ENCODE data around the gene ZYG11B. TPM values are rescaled to one million over a fixed set of nuclear protein-coding genes. Genes with fewer than 3 reads are reported as not detected.
"Not testable (repeated sequence)": the region's sequence is repeated elsewhere in the genome, so short reads cannot be mapped to it uniquely, and the experiment has no call there.

Gene ZYG11B
- polyA plus RNA-seq, 1 experiment = 26.1 TPM

- Histone ChIP-seq H3K9me3 (ENCODE audit: control insufficient read depth, insufficient read depth, low read length) (no peaks in the 10 kb centered on the region), H3K4me3 (ENCODE audit: low read depth, low read length) (no peak overlapping the region), H3K27me3 (ENCODE audit: control insufficient read depth, insufficient read depth, low read length) (no peaks in the 10 kb centered on the region), H3K27ac (ENCODE audit: low read depth, low read length) (no peak overlapping the region)
- DNase-seq (ENCODE audit: low read depth, low spot score) = no peak
- ChIA-PET POLR2A (interaction anchor here (0.7 to 1.2 kb wide), 2 partner anchors 134 to 283 kb away, joined by 3 to 6 read pairs; partner anchors contain the start of genes ORC1, PRPF38A and TUT4), CTCF (interaction anchor here (0.7 to 1.4 kb wide), 18 partner anchors 9 to 560 kb away, joined by 3 to 12 read pairs (median 4); partner anchors contain the start of gene CC2D1B)
- no peak for TF ChIP-seq CTCF (IDR thresholded peaks at IDR 0.05; ENCODE audit: low read depth, low read length)
Measured at GRCh38 chr1:52686830-52687229, 39.4 kb upstream of the ZYG11B start.

- no peak for DNase-seq (ENCODE audit: low read depth, low spot score)
- TF ChIP-seq CTCF (IDR thresholded peaks at IDR 0.05; ENCODE audit: low read depth, low read length) = no peak
- Histone ChIP-seq H3K4me3 (ENCODE audit: low read depth, low read length) (no peak overlapping the region), H3K27me3 (ENCODE audit: control insufficient read depth, insufficient read depth, low read length) (no peaks in the 10 kb centered on the region), H3K9me3 (ENCODE audit: control insufficient read depth, insufficient read depth, low read length) (no peaks in the 10 kb centered on the region), H3K27ac (ENCODE audit: low read depth, low read length) (no peak overlapping the region)
- CTCF ChIA-PET = interaction anchor here (0.6 to 0.7 kb wide), 2 partner anchors 286 to 631 kb away, joined by 3 read pairs; no protein-coding TSS in a partner anchor
- POLR2A ChIA-PET = no interaction called here
Measured at GRCh38 chr1:52691821-52692220, 34.4 kb upstream of the ZYG11B start.

GRCh38 chr1:52692697-52693096 lies 33.6 kb upstream of the ZYG11B start:
- H3K9me3 ChIP-seq (ENCODE audit: control insufficient read depth, insufficient read depth, low read length) = no peaks in the 10 kb centered on the region
- CTCF ChIA-PET = no interaction called here

GRCh38 chr1:52693351-52693750 lies 32.9 kb upstream of the ZYG11B start:
- H3K9me3 ChIP-seq (ENCODE audit: control insufficient read depth, insufficient read depth, low read length); H3K4me3 ChIP-seq (ENCODE audit: low read depth, low read length); H3K27me3 ChIP-seq (ENCODE audit: control insufficient read depth, insufficient read depth, low read length); H3K27ac ChIP-seq (ENCODE audit: low read depth, low read length); CTCF ChIA-PET; DNase-seq (ENCODE audit: low read depth, low spot score): not testable (repeated sequence)
- POLR2A ChIA-PET = interaction anchor here (0.6 kb wide), 1 partner anchor 296 kb away, joined by 4 read pairs; no protein-coding TSS in a partner anchor

More at GRCh38 chr1:52692697-52693096, 33.6 kb upstream of the ZYG11B start:
- no peak for TF ChIP-seq CTCF (IDR thresholded peaks at IDR 0.05; ENCODE audit: low read depth, low read length)
- H3K27ac ChIP-seq (ENCODE audit: low read depth, low read length) = no peak overlapping the region
- no peaks in the 10 kb centered on the region for H3K27me3 ChIP-seq (ENCODE audit: control insufficient read depth, insufficient read depth, low read length)
- H3K4me3 ChIP-seq (ENCODE audit: low read depth, low read length) = no peak overlapping the region
- no peak for DNase-seq (ENCODE audit: low read depth, low spot score)
- POLR2A ChIA-PET = no interaction called here

- CTCF ChIA-PET = no interaction called here
- no peak for TF ChIP-seq CTCF (IDR thresholded peaks at IDR 0.05; ENCODE audit: low read depth, low read length)
- POLR2A ChIA-PET = interaction anchor here (0.6 kb wide), 1 partner anchor 296 kb away, joined by 4 read pairs; no protein-coding TSS in a partner anchor
- H3K27ac ChIP-seq (ENCODE audit: low read depth, low read length) = no peak overlapping the region
- DNase-seq (ENCODE audit: low read depth, low spot score) = no peak
- no peak overlapping the region for H3K4me3 ChIP-seq (ENCODE audit: low read depth, low read length)
- H3K27me3 ChIP-seq (ENCODE audit: control insufficient read depth, insufficient read depth, low read length) = no peaks in the 10 kb centered on the region
- no peaks in the 10 kb centered on the region; the same call in 1 of the 2 replicates for H3K9me3 ChIP-seq (ENCODE audit: control insufficient read depth, insufficient read depth, low read length)
Measured at GRCh38 chr1:52693843-52694242, 32.4 kb upstream of the ZYG11B start.

Data from AG04450 (cell line).